ENCODE measurements around the gene CH25H.
"Not testable (repeated sequence)": the region's sequence is repeated elsewhere in the genome, so short reads cannot be mapped to it uniquely, and the experiment has no call there.

Gene CH25H

DNA sequence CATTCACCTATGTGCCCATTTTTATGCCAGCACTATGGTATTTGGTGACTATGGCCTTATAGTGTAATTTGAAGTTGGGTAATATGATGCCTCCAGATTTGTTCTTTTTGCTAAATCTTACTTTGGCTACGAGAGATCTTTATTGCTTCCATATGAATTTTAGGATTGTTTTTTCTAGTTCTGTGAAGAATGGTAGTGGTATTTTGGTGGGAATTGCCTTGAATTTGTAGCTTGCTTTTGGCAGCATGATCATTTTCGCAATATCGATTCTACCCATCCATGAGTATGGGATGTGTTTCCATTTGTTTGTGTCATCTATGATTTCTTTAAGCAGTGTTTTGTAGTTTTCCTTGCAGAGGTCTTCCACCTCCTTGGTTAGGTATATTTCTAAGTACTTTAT, 15.8 kb downstream of the CH25H start:
- not testable (repeated sequence) for DNase-seq

DNA sequence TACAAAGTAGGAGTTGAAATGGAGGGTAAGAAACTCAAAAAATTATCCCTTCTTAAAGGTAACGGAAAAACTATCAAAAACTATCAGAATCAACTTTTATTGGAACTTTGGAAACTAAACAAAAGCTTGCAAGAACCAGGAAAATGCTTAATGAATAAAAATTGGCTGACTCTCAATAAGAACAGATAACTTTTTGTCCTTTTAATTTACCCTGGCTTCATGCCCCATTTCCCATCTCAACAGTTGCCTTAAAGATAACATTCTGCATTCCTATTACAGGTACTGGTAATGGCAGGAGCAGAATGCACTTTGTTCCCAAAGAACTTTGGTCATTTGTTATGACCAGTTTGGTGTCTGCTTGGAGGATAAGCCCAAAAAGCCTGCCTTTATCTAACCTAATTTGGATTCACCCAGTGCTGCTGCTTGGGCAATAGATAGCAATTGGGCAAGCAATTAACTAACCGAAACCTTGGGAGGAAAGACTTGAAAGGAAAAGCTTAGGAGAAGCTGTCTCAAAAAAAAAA, 17.8 kb downstream of the CH25H start:
- DNase-seq: no peak

DNA sequence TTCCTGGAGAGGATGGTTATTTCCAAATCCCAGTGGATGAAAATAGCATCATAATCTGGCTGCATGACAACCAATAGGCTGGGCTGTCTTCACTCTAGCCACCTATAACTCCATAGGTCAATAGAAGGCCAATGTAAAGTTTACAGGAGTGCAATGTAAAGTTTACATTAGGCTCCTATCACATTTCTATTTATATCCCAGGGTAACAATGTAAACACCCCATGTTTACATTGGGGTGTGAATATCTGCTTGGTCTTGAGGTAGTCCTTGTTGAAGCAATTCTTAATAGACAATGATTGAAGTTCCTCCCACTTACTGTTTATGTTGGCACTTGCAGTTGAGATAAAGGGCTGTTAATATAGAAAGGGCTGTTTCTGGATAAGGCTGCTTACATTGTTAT, 21.5 kb downstream of the CH25H start:
- no peak for DNase-seq

DNA sequence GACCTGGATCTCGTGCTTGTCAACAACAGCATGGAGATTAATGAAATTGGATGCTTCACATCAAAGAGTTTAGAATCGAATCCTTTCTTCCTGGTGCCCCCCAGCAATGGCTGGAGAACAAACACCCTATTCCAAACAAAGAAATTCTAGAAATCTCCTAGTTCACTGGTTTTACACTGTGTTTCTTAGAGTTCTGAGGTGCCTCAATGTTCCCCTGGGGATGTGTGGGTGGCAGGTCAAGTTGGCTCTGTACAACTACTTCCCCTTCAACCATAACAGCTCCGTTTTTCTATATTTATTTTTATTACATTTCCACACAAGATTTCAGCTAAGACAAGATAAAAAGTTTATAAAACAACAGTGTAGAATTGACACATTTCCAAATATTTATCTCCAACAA, 22.5 kb downstream of the CH25H start:
- no peak for DNase-seq

DNA sequence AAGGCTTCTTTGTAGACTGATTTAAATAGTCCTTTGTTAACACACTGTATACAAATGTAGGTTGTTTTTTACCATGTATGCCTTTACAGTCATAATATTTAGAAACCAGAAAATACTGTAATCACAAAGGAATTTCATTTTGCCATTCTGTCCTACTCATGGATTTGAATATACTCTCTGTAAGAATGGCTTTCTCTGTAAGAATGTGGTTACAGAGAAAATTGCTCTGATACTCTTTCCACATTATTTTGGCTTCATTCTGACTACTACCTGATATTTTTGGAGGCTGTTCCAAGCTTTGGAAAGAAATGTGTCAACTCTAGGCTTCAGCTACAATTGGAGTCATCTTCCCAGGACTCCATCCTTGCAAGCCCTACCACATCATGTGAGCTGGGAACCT, 23.5 kb downstream of the CH25H start:
- DNase-seq: no peak

DNA sequence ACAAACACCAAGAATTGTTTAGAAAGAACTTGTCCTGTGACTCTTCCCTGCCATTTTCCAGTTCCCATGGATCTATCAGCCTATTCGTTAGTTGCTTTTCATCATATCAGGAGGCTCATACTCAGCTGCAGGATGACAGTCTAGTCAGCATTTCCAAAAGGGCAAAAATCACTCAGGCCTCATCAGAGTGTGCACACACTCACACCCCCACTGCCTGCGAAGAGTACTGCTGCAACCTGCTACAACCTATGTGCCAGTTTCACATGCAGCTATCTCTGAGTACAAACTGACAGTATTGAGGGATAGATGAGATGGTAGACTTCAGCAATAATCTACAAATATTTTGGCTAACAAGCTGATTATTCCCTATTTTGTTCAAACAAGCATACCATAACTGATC, 24.2 kb downstream of the CH25H start:
- no peak for DNase-seq

DNA sequence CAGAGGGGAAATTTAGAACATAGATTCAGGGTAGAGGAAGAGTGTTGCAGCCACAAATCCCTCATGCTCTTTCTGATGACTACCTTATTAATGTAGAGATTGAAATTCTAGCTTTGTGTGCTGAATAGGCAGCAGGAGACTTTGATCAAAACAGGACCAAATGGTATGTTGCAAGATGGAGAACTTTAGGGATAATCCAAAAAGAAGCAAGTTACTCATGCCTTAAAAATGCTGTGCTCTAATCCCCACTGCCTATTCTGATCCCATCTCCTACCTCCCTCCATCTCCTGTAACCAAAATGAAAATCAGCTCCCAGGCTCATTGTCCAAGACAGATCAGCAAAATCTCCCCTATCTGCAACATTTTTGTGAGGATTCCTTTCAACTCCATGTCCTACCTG, 31.3 kb downstream of the CH25H start:
- no peak for DNase-seq

DNA sequence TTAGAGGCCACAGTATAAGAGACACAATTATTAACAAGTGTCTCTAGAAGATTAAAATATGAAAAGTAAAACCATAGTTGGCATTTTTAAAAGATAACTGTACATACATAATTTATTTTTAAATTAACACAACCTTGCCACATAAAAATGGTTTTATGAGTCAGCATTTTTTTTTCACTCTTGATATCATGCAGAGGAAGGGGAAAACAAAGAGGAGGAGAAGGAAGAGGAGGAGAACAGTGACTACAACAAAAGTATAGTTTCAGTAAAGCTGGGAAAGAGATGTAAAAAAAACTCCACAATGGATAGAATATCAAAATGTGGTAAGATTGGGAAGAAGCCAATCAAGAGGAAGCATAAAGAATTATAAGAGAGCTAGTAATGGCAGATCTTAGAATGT, 34.0 kb downstream of the CH25H start:
- no peak for DNase-seq

DNA sequence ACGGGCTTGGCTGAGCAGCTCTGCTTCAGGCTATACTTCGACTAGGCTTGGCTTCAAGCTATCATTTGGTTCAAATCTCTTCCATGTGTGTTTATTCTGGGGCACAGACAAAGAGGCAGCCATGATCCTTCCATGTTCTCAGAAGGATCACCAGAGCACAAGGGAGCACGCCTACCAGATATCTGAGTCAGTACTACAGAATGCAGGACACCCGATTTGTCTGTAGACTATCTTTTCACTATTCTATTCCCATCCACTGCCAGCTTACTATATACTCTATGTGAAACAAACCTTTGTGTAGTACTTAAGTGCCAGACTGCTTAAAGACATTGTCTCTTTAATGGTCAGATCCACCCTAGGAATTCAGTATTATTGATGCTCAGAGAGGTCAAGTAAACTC, 35.1 kb downstream of the CH25H start:
- DNase-seq: no peak

DNA sequence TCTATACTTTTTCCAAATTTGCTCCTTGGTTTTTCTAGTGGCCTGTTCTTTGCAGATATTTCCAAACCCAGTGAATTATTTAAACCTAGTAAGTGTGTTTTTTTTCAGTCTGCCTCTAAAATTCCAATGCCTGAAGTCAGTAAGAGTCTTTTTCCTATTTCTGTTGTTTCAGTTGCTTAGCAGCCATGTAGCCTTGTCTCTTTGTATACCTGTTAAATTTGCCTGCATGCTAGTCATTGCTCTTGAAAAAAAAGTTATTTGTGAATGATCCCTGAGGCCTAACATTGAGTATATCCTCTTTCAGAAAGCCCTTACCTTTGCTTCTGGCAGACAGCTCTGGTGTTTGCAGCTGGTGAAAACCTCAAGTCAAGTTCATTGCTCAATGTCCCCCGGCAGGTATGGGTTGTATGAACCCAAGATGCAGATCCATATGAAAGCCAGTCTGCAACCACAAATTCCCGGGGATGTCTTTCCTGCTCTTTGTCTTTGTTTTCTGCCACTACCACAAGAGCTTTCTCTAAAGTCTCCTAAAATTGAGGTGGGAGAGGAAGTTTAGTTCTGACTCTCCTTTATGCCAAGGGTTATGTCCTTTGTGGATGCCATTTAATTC, 35.7 kb downstream of the CH25H start:
- no peak for DNase-seq

DNA sequence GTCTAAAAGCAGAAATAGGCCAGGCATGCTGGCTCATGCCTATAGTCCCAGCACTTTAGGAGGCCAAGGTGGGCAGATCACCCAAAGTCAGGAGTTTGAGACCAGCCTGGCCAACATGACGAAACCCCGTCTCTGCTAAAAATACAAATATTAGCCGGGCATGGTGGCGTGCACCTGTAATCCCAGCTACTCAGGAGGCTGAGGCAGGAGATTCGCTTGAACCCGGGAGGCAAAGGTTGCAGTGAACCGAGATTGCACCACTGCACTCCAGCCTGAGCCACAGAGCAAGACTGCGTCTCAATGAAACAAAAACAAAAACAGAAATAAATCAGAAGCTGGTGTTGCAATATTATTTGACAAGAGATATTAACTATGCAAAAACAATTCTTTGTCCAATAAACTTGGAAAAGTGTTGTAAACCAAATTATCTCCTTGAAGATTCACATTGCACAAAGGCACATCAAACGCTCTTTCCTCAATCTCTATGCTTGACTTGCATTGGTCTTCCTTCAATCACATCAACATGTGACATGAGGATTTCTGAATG, 38.7 kb downstream of the CH25H start:
- not testable (repeated sequence) for DNase-seq

DNA sequence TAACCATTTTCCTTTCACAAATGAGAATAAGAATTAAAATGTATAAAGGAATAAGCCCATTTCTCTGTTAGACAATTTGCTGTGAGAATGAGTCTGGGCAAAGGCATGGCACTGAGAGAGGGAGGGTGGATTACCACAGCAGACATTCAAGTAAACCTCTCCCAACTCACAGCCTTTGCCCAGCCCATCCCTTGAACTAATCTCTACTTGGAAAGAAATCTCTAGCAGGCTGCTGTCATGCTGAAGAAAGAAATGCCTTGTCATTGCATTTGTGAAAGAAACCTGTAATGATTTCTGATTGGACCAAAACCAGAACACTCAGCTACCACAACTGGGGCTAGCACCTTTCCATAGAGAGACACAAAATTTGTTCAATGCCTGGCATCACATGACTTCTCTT, 39.2 kb downstream of the CH25H start:
- no peak for DNase-seq

DNA sequence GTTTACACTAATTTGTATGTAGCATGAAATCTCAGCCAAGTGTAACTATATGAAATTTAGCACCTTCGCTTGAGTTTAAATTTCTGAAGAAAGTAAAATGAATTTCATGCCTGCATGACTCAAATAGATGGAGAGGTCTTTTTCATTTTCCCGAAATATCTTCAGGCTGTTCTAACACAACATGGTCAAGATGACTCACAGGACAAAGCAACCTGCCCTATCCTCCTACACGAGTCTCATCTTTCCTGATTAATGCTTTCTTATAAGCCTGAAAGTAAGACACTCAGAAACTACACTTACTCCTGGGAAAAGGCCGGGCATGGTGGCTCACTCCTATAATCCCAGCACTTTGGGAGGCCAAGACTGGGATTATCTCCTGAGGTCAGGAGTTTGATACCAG, 41.2 kb downstream of the CH25H start:
- DNase-seq: no peak

DNA sequence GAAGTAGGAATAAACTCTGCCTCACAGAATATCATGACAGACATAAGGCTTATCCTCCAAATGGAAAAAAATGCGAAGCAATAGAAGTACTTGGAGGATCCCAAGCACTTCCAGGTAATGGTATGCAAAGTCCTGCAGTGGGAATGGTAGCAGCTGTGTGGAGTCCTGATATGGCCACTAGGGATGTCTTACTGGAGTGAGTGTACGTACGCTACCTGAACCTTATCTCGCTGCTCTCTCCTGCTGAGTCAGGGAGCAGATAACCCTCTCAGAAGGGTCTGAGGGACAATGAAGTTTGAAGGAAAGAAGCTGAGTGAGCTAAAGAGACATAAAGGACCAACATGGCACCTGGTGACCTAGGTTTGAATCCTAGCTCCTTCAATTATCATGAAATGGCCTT, 42.2 kb downstream of the CH25H start:
- DNase-seq: no peak

DNA sequence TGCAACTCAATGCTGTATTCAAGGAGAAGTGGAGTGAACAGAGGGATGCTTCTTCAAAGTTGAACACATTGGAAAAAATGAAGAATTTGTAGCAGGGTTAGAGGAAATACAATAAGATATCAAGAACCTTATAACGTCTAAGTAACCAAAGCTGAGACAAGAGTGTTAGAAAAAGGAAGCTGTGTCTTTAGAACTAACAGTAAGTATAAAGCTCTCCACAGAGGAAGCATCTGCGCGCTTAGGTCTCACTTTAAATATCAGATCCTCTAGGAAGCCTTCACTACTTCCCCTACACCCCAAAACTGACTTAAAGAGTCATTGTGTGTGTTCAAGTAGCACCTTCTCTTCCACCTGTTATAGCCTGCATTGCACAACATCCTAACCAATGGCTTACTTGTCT, 43.0 kb downstream of the CH25H start:
- no peak for DNase-seq

DNA sequence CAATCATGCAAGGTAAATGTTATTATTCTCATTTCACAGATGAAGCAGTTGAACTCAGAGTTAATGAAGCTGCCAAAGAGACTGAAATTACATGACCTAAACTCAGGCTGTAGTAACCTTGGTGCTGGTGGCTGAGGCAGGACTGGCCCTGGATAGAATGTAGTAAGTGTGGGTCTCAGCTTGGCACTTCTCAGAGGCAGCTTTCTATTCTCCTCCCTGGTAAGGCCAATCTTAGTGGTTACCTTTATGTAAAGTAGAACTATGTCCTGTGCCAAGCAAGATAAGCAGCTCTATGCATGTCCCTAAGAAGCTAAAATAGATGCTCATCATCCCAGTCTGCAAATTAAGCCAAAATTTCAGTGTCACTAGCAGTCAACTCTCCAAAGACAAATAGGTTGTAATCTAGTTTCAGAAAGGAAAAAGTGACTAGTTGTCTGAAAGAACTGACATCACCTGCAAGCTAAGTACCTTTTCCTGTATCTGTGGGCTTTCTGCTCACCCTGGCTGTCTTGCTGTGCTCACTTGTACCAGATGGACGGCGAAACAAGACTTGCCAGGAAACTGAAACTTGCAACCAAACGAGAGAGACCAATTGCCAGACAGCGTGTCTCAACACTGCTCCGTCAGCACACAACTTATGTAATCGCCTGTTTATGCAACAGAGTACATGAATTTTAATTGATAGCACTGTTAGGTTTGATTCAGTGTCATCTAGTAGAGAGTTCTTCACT, 43.7 kb downstream of the CH25H start:
- peak; percentile 48 for DNase-seq

DNA sequence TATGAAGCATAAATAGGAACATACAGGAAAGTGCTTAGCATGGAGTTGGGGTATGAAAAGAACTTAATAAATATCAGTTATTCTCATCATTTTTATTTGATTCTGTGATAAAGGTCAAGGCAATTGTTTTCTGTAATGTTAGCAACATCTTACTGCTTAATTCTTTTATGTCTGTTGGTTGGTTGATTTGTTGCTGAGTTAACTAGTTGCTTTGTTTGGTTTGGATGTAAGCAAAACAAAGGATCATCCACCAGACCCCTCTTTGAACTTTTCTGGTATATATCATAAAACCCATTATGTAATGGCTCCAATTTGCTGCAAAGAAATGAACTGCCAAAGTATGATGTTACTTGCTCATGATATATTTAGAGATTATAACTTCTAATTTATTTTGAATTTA, 44.5 kb downstream of the CH25H start:
- no peak for DNase-seq

DNA sequence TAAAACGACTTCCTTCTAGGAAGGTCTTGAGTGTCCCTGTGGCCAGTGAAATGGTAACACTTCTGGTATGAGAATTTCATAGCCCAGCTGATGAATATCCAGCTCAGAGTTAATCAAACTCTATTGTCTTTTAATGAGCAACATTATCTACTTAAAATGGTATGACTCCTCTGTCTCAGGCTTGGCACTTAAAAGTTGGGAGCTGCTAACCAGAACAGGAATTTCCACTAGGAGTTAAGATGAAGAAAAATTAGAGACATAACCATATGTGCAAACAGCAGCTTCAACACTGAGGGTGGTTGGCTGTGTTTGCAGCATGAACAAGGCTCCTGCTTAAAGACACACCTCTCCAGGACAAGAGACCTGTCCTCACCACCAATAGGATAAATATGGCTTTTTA, 46.8 kb downstream of the CH25H start:
- no peak for DNase-seq

DNA sequence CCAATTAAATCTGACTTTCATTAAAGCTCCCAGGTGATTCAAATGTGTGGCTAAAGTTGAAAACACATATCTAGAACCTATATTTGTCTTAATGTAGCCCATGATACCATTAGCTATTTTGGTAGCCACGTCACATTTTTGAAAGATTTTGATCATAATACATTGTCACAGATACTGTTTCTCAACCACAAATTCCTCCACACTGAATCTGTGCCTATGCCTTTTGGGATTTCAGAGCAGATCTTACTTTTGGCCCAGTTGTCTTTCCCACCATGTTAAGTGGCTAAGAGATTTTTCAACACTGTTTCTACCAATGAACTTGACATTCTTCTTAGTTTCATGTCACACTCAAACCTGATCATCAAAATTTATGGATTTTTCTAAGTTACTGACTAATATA, 47.4 kb downstream of the CH25H start:
- no peak for DNase-seq

DNA sequence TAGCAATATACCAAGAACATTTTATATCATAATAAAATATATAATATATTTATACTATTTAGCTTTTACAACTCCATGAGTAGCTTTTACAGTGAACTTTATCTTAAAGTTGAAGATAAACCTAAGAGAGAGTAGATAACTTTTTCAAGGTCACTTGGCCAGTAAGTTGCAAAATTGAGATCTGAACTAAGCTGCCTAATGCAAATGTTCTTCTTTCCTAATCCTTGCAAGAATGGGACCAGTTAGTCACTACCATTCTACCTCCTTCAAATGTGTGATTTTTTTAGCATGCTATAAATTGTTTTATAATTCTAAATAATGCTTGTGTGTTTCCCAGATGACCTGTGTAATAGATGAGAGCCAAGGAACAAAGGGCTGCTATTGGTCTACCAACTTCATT, 47.8 kb downstream of the CH25H start:
- no peak for DNase-seq

DNA sequence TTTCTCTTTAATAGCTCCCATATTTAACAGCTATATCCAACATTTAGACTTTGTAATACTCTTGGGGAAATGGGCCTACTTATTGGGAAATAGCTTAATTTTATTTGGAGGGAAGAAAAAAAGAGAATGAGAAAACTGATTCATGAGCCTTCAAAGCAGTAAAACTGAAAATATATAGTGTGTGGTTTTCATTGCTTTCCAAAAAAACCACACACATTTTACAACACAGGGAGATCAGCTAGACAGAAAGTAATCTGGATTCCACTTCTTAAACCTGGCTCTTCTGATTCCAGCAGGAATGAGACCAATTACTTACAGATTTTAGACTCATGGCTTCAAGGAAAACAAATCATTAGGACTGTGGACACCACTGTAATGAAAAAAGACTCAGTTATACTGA, 48.7 kb downstream of the CH25H start:
- DNase-seq: no peak

DNA sequence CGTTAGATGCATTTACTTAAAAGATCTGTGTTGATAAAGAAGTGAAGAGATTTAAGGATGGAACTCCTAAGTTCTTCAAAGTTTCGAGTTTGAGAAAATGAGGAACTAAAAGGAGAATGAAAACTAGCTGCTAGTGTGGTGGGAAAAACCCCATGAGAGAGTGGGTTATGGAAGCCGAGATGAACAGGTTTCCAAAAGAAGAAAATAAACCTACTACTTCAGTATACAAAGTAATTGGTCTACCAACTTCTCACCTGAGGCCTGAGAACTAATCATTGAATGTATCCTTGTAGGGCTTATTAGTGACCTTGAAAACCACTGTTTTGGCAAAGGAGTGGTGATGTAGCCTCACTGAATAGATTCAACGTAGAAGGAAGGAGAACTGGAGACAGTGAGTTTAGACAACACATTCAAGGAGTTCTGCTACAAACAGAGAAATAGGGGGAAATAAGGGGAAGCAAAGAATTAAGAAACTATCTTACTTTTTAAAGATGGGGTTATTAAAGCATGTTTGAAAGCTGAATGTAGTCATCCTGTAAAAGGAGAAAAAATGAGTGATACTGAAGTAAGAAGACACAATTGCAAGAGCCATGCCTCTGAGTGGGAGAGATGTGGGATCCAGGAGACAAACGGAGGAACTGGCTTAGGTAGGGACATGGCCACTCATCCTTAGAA, 50.8 kb downstream of the CH25H start:
- no peak for DNase-seq

Data from CD4-positive, alpha-beta T cell treated with Interleukin-10 for 1 hour (primary cell).